SJCRH30 (cell line): Measurements from ENCODE around the gene USP13. TPM values are rescaled to one million over a fixed set of nuclear protein-coding genes. Genes with fewer than 3 reads are reported as not detected.
A peak's percentile ranks its signal among the peaks of the same experiment; 100 is the strongest.

ENCODE experiments used
- DNase-seq, 2 experiments: peaks; one replicate each; pipeline ENCODE4 v3.0.0-alpha.2; 2015 to 2020
- H3K27ac ChIP-seq: fragments of 250-450 bp; sonication (Bioruptor Pico); 2 replicates; pipeline ENCODE4 v1.5.1; 2020; ENCODE audit warnings: mild to moderate bottlenecking, moderate library complexity
- H3K27me3 ChIP-seq: fragments of 250-450 bp; sonication (Bioruptor Pico); 2 replicates; pipeline ENCODE4 v1.5.1; 2020; ENCODE audit warnings: mild to moderate bottlenecking, moderate library complexity
- H3K36me3 ChIP-seq: fragments of 250-450 bp; sonication (Bioruptor Pico); 2 replicates; pipeline ENCODE4 v1.5.1; 2020; ENCODE audit warnings: mild to moderate bottlenecking, moderate library complexity
- H3K4me1 ChIP-seq: fragments of 250-450 bp; sonication (Bioruptor Pico); 2 replicates; pipeline ENCODE4 v1.5.1; 2020; ENCODE audit warnings: mild to moderate bottlenecking, moderate library complexity
- H3K4me3 ChIP-seq: fragments of 250-450 bp; sonication (Bioruptor Pico); 2 replicates; pipeline ENCODE4 v1.5.1; 2020; ENCODE audit warnings: mild to moderate bottlenecking, moderate library complexity
- H3K9me3 ChIP-seq: fragments of 250-450 bp; sonication (Bioruptor Pico); replicated peaks from 2 replicates; pipeline ENCODE4 v1.5.1; 2020; ENCODE audit warnings: mild to moderate bottlenecking, moderate library complexity
- total RNA-seq: library from RNA; depleted of rRNA; stranded (reverse); fragments of >200 nt; shearing (Covaris generic); gene quantifications from 2 replicates; pipeline ENCODE4 v1.2.3, GENCODE V29; 2014; rRNA removed

Gene USP13
- total RNA-seq, result 12.0 and 14.5 TPM in 2 replicates

DNA sequence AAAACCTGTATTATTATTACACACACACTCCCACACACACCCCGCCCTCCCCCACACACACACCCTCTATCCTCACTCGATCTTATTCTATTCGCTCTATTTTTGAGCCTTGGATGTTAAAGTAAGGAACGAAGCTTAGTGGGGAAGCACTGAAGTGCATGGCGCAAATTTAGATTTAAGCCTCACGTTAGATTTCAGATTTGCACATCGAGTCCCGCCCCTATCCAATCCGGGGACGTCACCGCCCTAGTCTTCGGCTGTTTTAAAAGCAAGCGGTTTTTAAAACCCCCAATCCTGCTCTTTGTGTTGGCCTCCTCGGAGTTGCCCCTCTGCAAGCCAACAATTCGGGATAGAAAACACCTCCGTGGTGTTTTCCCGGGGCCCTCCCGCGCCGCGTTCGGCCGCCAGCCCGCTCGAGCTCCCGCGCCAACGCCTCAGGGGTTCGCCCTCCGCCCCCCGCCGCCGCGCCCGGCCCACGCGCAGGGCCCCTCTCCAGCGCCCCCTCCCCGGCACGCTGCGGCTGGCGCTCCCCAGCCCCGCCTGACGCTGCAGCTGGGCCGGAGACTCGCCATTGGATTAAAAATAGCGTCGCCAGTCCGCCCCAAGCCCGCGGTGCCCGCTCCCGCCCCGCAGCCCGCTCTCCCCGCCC lies at the start of gene USP13:
USP13 (plus strand) TSS at position 594 of the 649 bp plus-strand sequence. CDS start 186 bp downstream, outside the sequence.
- no peaks in the 10 kb centered on the region for H3K36me3 ChIP-seq
- peaks cover 4% of the 10 kb centered on the region; the same call in 1 of the 2 replicates for H3K4me1 ChIP-seq
- peak within 1 kb of the TSS; percentile 97 for H3K4me3 ChIP-seq
- no peaks in the 10 kb centered on the region for H3K27me3 ChIP-seq
- H3K9me3 ChIP-seq, result no peaks in the 10 kb centered on the region
- peak; percentile 69 to 77 for DNase-seq
- peak within 1 kb of the TSS; percentile 67 for H3K27ac ChIP-seq

GRCh38 chr3:179603321-179603720 lies 49.5 kb upstream of the USP13 start:
- Histone ChIP-seq H3K4me3 (peak overlapping the region; percentile 81), H3K9me3 (no peaks in the 10 kb centered on the region), H3K27ac (no peak overlapping the region), H3K27me3 (no peaks in the 10 kb centered on the region), H3K4me1 (peaks cover 6% of the 10 kb centered on the region), H3K36me3 (peaks cover 32% of the 10 kb centered on the region)
- no peak for DNase-seq

GRCh38 chr3:179603831-179604230 lies 49.0 kb upstream of the USP13 start:
- Histone ChIP-seq H3K36me3 (peaks cover 32% of the 10 kb centered on the region), H3K4me3 (peak overlapping the region; percentile 81), H3K27ac (peak overlapping the region; percentile 86), H3K9me3 (no peaks in the 10 kb centered on the region), H3K4me1 (peaks cover 6% of the 10 kb centered on the region), H3K27me3 (no peaks in the 10 kb centered on the region)
- DNase-seq, result no peak

DNA sequence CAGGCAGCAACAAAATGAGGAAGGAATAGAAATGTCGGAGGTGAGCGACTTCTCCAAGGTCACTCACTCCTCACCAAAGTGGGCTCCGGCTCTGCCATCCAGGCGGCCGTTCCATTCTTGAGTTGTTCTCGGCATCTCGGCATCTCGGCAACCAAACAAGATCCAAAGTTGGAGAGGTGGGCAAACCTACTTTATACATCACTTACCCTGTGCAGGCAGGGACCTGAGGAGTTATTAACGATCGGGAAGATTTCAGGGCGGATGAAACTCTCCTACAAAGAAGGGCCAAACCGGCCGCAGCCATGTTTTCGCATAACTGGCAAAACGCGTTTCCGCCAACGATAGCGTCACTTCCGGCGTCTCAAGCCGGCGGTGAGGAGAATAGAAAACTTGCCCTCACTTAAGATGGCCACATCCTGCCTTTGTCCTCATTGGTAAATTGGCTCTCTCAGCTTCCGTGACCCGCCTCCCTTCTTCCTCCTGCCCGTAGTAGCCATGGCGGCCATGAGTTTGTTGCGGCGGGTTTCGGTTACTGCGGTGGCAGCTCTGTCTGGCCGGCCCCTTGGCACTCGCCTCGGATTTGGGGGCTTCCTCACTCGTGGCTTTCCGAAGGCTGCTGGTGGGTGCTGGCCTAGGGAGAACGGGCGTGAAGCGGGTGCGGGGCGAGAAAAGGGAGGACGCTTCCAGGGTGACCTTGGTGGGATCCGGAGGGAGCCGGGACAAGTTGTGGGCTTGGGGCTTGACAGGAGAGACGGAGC lies 48.3 kb upstream of the USP13 start, which contains the start of the genes MRPL47 and NDUFB5:
MRPL47 (minus strand) TSS at position 318 of the 758 bp plus-strand sequence; CDS start at position 304, 14 bp downstream.
NDUFB5 (plus strand) TSS at position 474 of the 758 bp plus-strand sequence; CDS start at position 496, 22 bp downstream.
- peak; percentile 89 to 95 for DNase-seq
- Histone ChIP-seq H3K4me3 (peak within 1 kb of the TSS; percentile 81), H3K27me3 (no peaks in the 10 kb centered on the region), H3K9me3 (no peaks in the 10 kb centered on the region), H3K36me3 (peaks cover 28% of the 10 kb centered on the region), H3K4me1 (peaks cover 6% of the 10 kb centered on the region), H3K27ac (peak within 1 kb of the TSS; percentile 86)

DNA sequence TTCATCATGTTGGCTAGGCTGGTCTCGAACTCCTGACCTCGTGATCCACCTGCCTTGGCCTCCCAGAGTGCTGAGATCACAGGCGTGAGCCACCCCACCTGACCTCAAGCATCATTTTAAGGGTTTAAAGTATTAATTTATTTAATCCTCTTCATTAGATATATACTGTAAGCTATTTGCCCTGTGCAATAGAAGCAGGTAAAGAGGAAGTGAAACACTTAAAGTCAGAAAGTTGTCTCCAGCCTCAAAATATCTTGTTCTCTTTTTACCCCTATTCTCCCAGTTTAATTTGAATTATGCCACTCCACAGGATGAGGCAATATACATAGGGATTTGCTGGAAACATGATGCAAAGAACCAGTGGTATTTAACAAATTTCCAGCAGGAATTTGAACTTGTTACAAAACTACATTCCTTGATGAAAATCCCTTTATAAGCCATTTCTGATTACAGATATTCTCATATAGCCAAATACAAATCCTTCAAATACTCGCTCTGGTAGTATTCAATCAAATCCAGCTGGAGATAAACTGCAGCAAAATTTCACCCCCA lies 46.2 kb upstream of the USP13 start:
- DNase-seq, result no peak
- Histone ChIP-seq H3K27ac (no peak overlapping the region), H3K36me3 (peaks cover 11% of the 10 kb centered on the region), H3K4me3 (no peak overlapping the region), H3K9me3 (no peaks in the 10 kb centered on the region), H3K27me3 (no peaks in the 10 kb centered on the region), H3K4me1 (peaks cover 6% of the 10 kb centered on the region)

DNA sequence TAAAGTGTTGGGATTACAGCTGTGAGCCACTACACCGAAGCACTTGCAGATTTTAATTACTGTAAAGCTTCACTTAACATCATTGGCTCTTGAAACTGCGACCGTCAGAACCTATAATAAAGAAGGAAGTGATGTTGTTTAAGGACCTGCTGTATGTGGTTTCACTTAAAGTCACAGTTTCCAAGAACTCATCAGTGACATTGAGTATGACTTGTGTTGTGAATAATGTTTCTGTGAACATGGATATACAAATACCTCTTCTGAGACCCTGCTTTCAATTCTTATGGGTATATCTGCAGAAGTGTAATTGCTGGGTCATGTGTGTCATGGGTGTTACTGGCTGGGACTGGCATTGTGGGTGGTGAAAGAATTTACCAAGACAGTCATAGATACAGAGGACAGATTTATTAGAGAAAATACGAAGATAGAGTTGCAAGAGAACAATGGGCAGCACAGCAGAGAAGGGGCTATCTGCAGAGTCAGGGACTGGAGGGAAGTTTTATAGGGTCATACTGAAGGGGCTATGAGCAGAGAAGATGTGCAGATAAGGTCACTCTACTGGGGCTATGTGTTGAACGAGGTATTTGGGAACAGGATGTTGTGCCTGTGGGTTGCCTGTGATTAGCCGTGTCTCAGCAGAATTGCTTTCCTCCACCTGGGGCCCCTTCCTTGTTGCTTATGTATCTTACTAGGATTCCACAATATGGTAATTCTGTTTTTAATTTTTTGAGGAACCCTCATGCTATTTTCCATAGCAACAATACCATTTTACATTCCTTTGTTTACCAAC lies 43.7 kb upstream of the USP13 start:
- DNase-seq, result no peak
- H3K9me3 ChIP-seq, result no peaks in the 10 kb centered on the region
- H3K27me3 ChIP-seq, result no peaks in the 10 kb centered on the region
- H3K27ac ChIP-seq, result no peak overlapping the region
- H3K36me3 ChIP-seq, result no peaks in the 10 kb centered on the region
- H3K4me3 ChIP-seq, result no peak overlapping the region
- no peaks in the 10 kb centered on the region for H3K4me1 ChIP-seq

DNA sequence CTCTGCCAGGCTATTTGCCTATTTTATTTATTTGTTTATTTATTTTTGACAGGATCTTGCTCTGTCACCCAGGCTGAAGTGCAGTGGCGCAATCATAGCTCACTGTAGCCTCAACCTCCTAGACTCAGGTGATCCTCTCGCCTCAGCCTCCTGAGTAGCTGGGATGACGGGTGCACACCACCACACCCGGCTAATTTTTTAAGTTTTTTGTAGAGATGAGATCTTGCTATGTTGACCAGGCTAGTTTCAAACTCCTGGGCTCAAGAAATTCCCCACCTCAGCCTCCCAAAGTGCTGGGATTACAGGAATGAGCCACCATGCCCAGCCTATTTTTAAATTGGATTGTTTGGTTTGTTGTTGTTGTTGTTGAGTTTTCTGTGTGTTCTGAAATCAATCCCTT lies 42.8 kb upstream of the USP13 start:
- no peak overlapping the region for H3K27ac ChIP-seq
- H3K9me3 ChIP-seq, result no peaks in the 10 kb centered on the region
- no peaks in the 10 kb centered on the region for H3K36me3 ChIP-seq
- DNase-seq, result no peak
- no peaks in the 10 kb centered on the region for H3K27me3 ChIP-seq
- no peak overlapping the region for H3K4me3 ChIP-seq
- no peaks in the 10 kb centered on the region for H3K4me1 ChIP-seq

GRCh38 chr3:179613807-179614206 lies 39.0 kb upstream of the USP13 start:
- no peak for DNase-seq
- H3K9me3 ChIP-seq, result no peaks in the 10 kb centered on the region
- H3K4me3 ChIP-seq, result no peak overlapping the region
- H3K27me3 ChIP-seq, result no peaks in the 10 kb centered on the region
- H3K36me3 ChIP-seq, result peaks cover 13% of the 10 kb centered on the region
- no peaks in the 10 kb centered on the region for H3K4me1 ChIP-seq
- no peak overlapping the region for H3K27ac ChIP-seq

- Histone ChIP-seq H3K4me1 (no peaks in the 10 kb centered on the region), H3K27me3 (no peaks in the 10 kb centered on the region), H3K9me3 (no peaks in the 10 kb centered on the region), H3K27ac (no peak overlapping the region), H3K4me3 (no peak overlapping the region), H3K36me3 (peaks cover 18% of the 10 kb centered on the region)
- no peak for DNase-seq
Observed at GRCh38 chr3:179615458-179616173, 37.2 kb upstream of the USP13 start.

DNA sequence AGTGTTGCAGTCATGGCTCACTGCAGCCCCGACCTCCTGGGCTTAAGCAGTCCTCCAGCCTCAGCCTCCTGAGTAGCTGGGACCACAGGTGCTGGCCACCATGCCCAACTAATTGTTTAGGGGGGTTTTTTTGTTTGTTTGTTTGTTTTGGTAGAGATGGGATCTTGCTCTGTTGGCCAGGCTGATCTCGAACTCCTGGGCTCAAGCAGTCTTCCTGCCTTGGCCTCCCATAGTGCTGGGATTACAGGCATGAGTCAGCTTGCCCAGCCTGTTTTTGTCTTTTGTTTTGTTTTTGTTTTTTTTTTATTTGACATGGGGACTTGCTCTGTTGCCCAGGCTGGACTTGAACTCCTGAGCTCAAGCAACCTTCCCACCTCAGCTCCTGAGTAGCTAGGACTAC lies 30.8 kb upstream of the USP13 start:
- Histone ChIP-seq H3K4me3 (no peak overlapping the region), H3K36me3 (peaks cover 41% of the 10 kb centered on the region), H3K9me3 (no peaks in the 10 kb centered on the region), H3K27ac (no peak overlapping the region), H3K27me3 (no peaks in the 10 kb centered on the region), H3K4me1 (no peaks in the 10 kb centered on the region)
- DNase-seq, result no peak

- H3K27me3 ChIP-seq, result no peaks in the 10 kb centered on the region
- H3K4me3 ChIP-seq, result no peak overlapping the region
- H3K27ac ChIP-seq, result no peak overlapping the region
- no peaks in the 10 kb centered on the region for H3K4me1 ChIP-seq
- peaks cover 26% of the 10 kb centered on the region for H3K36me3 ChIP-seq
- no peak for DNase-seq
- no peaks in the 10 kb centered on the region for H3K9me3 ChIP-seq
Observed at GRCh38 chr3:179624451-179624850, 28.4 kb upstream of the USP13 start.

DNA sequence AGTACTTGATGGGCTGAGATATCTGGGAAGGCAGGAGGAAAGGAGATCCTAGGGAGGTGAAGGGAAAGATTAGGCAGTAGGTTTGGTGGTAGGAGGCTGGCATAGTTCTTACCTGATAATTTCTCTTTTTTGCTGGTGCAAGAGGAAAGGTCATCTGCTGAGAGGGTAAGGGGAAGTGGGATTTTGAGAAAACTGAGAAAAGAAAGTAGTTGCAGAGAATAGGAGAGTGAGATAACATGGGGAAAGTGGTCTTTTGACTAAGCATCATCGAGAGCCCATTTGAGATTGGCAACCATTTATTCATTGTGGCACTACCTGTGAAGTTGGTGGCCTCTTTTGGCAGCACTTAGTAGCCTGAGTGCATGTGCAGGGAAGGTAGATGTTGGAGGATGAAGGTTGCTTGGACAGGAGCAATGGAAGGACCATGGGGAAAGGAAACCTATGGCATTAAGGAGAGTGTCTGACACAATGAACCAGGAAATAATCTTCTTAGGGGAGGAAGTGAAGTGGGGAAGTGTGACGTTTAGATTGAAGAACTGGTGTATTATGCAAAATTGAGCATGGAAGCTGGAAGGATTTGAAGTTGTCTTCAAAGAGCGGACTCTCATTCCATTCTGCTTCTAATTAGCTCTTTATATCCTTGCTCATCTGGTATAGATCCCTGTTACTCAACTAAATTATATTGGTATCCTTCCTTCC lies 21.9 kb upstream of the USP13 start:
- no peaks in the 10 kb centered on the region for H3K27me3 ChIP-seq
- no peaks in the 10 kb centered on the region for H3K4me1 ChIP-seq
- no peak overlapping the region for H3K27ac ChIP-seq
- no peaks in the 10 kb centered on the region for H3K36me3 ChIP-seq
- no peak for DNase-seq
- no peak overlapping the region for H3K4me3 ChIP-seq
- H3K9me3 ChIP-seq, result no peaks in the 10 kb centered on the region

GRCh38 chr3:179640469-179640868 lies 12.4 kb upstream of the USP13 start:
- Histone ChIP-seq H3K4me1 (no peaks in the 10 kb centered on the region), H3K27ac (no peak overlapping the region), H3K36me3 (no peaks in the 10 kb centered on the region), H3K27me3 (no peaks in the 10 kb centered on the region), H3K4me3 (no peak overlapping the region), H3K9me3 (no peaks in the 10 kb centered on the region)
- DNase-seq, result no peak
